Spleen (tissue), 11 donors: ENCODE results near the gene MAP2K5. TPM values are rescaled to one million over a fixed set of nuclear protein-coding genes. Genes with fewer than 3 reads are reported as not detected.

Experiments
- DNase-seq: peaks from one replicate; pipeline ENCODE4 v3.0.0-alpha.2; 2020
- H3K27ac ChIP-seq, 8 donors: fragments of 200-600 bp; sonication (generic) in 7 of 8; 1 replicate in 4 of 8; 2 replicates in 4 of 8; pipeline versions ENCODE4 v1.5.0 to v1.8.0; 2016 to 2021; ENCODE audit warnings: inconsistent platforms in 4 of 8, mild to moderate bottlenecking in 4 of 8, moderate library complexity in 1 of 8
- H3K27me3 ChIP-seq, 7 donors: fragments of 200-600 bp; sonication (generic) in 6 of 7; replicated peaks in 1 of 7; 1 replicate in 4 of 7; 2 replicates in 3 of 7; pipeline versions ENCODE4 v1.5.0 to v1.8.0; 2016 to 2021; ENCODE audit warnings: inconsistent platforms in 3 of 7, mild to moderate bottlenecking in 1 of 7
- H3K36me3 ChIP-seq, 6 donors: fragments of 200-600 bp; sonication (generic) in 5 of 6; 1 replicate in 4 of 6; 2 replicates in 2 of 6; pipeline versions ENCODE4 v1.5.0 to v1.8.0; 2016 to 2021; ENCODE audit warnings: inconsistent platforms in 2 of 6
- H3K4me1 ChIP-seq, 6 donors: fragments of 200-600 bp; sonication (generic) in 5 of 6; 1 replicate in 3 of 6; 2 replicates in 3 of 6; pipeline versions ENCODE4 v1.5.0 to v1.8.0; 2016 to 2021; ENCODE audit warnings: inconsistent platforms in 3 of 6
- H3K4me3 ChIP-seq, 8 donors: fragments of 200-600 bp; sonication (generic) in 7 of 8; 1 replicate in 4 of 8; 2 replicates in 4 of 8; pipeline versions ENCODE4 v1.5.0 to v1.8.0; 2016 to 2021; ENCODE audit warnings: inconsistent platforms in 4 of 8, mild to moderate bottlenecking in 4 of 8, moderate library complexity in 2 of 8
- H3K9me3 ChIP-seq, 8 donors: fragments of 200-600 bp; sonication (generic) in 7 of 8; 1 replicate in 4 of 8; 2 replicates in 4 of 8; pipeline versions ENCODE4 v1.5.0 to v1.8.0; 2016 to 2021; ENCODE audit warnings: inconsistent platforms in 4 of 8
- POLR2A ChIP-seq, 3 donors: fragments of 450-650 bp; IDR thresholded peaks; one replicate each; pipeline ENCODE4 v1.5.1; 2017; ENCODE audit warnings: antibody characterized with exemption in 3 of 3, mild to moderate bottlenecking in 1 of 3
- POLR2AphosphoS5 ChIP-seq, 3 donors: sonication (generic); formaldehyde crosslinking; IDR thresholded peaks; one replicate each; pipeline ENCODE4 v1.5.1; 2017; ENCODE audit warnings: antibody characterized with exemption in 3 of 3
- WGBS, 5 donors: extraction: QIAGEN DNeasy Blood & Tissue Kit in 3 of 5; methylation state at CpG; one replicate each; pipeline versions ENCODE4 v1.1.5 to v1.1.7; 2013 to 2018; 5-methylcytosine and 5-hydroxymethylcytosine counted together
- intact Hi-C: fragments of 100-400 bp; cut with DNase I; formaldehyde crosslinking; loops from one replicate; pipeline ENCODE4 v1.15.0; 2023; ENCODE audit warnings: low total_unique reads
- polyA plus RNA-seq, 3 donors: library from polyadenylated mRNA; stranded (reverse); fragments of 200-250 nt; gene quantifications; one replicate each; pipeline ENCODE4 v1.2.1, GENCODE V29; 2013
- total RNA-seq, 7 donors: library from RNA; depleted of rRNA in 3 of 7; stranded (reverse); fragments of >200 nt in 3 of 7; fragmentation: NEBNext Ultra II Directional in 4 of 7; extraction: Animal tissue kit (Norgen Biotek cat#: 25700) in 4 of 7; gene quantifications; one replicate each; pipeline versions ENCODE4 v1.1.0 to v1.2.1, GENCODE V29; 2016 to 2021
- TF ChIP-seq, protein P1 (sequence below), 11 experiments: fragments of 200-600 bp in 7 of 11; fragments of 450-650 bp in 4 of 11; sonication (generic) in 4 of 11; IDR thresholded peaks in 8 of 11; conservative IDR thresholded peaks in 3 of 11; 1 replicate in 7 of 11; 2 replicates in 4 of 11; pipeline versions ENCODE4 v1.4.0 to v1.8.0; 2016 to 2021; ENCODE audit warnings: antibody characterized with exemption in 11 of 11, inconsistent platforms in 4 of 11, mild to moderate bottlenecking in 1 of 11
- donor health status: healthy with polysubstance abuse.
- donor health status: DM: no; HTN: no; CAD: no; lungs with moderate emphysema.
- donor health status: DM: no; HTN: no; CAD: no.
- donor health status: Bipolar disorder and iron deficiency.
- donor health status: healthy.
- donor health status: DM: no; HTN: no; CAD: no.
- donor health status: DM: yes; HTN: yes; CAD: no.

MAP2K5 gene
- total and polyA plus RNA-seq, 10 donors, result 8.4 to 30.4 (median 14.6) TPM

DNA sequence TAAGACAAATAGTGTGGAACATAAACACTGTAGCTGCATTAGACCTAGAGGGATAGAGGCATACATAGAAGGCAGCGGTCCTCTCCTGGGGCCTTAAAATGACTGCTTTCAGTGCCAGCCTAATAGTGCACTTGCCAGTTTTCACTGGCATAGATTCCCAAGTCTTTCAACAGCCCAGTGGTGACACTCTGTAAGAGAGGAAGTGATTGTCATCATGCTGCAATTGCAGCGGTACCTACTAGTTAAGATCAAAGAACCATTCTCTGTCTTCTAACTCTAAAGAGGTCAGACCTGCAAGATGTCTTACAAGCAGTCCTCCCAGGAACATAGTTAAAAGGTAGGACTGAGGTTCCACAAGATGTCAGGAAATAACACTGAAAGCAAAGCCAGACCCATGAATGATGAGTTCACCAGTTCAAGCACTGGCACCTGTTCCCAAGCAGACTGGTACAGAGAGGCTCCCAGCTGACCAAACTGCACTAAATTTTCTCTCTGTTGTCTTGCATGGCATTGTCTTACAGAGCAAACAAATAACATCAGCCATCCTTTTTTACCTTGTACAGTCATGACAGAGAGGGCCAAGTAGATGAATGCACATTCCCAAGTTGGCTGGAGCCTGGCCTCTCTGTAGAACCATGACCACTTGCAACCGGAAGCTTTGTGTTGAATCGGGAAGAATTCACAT, 182.3 kb downstream of the MAP2K5 start:
- no peaks in the 10 kb centered on the region for H3K27me3 ChIP-seq
- WGBS, 5 donors, result 84 to 99% (median 85%) methylated on average over 4 of the region's 4 CpGs
- TF ChIP-seq, protein P1, sequence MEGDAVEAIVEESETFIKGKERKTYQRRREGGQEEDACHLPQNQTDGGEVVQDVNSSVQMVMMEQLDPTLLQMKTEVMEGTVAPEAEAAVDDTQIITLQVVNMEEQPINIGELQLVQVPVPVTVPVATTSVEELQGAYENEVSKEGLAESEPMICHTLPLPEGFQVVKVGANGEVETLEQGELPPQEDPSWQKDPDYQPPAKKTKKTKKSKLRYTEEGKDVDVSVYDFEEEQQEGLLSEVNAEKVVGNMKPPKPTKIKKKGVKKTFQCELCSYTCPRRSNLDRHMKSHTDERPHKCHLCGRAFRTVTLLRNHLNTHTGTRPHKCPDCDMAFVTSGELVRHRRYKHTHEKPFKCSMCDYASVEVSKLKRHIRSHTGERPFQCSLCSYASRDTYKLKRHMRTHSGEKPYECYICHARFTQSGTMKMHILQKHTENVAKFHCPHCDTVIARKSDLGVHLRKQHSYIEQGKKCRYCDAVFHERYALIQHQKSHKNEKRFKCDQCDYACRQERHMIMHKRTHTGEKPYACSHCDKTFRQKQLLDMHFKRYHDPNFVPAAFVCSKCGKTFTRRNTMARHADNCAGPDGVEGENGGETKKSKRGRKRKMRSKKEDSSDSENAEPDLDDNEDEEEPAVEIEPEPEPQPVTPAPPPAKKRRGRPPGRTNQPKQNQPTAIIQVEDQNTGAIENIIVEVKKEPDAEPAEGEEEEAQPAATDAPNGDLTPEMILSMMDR (IDR thresholded peaks at IDR 0.05 in 8 of 11, conservative IDR thresholded peaks at IDR 0.05 in 3 of 11), result no peak
- TF ChIP-seq POLR2A (IDR thresholded peaks at IDR 0.05) (no peak), POLR2AphosphoS5 (IDR thresholded peaks at IDR 0.05) (no peak)

DNA sequence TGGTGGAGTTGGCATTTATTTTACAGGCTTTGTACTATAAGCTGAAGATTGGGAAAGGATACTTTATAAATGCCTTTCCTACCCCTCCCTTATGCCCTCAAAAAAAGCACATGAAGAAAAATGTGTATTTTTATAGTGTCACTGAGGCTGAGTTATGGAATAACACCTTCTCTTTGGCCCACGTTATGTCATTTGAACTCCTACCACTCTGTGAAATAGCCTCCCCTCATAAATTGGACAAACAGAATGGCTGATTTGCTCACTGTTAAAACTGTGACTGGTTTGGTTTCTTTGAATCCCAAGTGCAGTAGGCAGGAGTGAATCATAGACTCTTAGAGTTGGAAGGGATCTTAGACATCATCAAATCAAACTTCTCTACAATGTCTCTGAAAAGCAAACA, 187.6 kb downstream of the MAP2K5 start:
- peaks cover 0 to 5% (median 0%) of the 10 kb centered on the region in 6 donors for H3K36me3 ChIP-seq
- DNase-seq, result no peak
- TF ChIP-seq POLR2A (IDR thresholded peaks at IDR 0.05), result no peak
- TF ChIP-seq, protein P1 (IDR thresholded peaks at IDR 0.05 in 8 of 11, conservative IDR thresholded peaks at IDR 0.05 in 3 of 11), result no peak
- no peak for TF ChIP-seq POLR2AphosphoS5 (IDR thresholded peaks at IDR 0.05)
- no peaks in the 10 kb centered on the region for H3K27me3 ChIP-seq
- H3K9me3 ChIP-seq, result no peaks in the 10 kb centered on the region
- no peak overlapping the region for H3K27ac ChIP-seq
- no peaks in the 10 kb centered on the region for H3K4me1 ChIP-seq
- intact Hi-C loops, result no loop called here
- H3K4me3 ChIP-seq, result no peak overlapping the region
- WGBS, 5 donors, result 88 to 100% (median 97%) methylated on average over 1 of the region's 1 CpG

More for the DNA sequence above, 182.3 kb downstream of the MAP2K5 start:
- Histone ChIP-seq H3K9me3 (no peaks in the 10 kb centered on the region), H3K4me1 (peaks cover 0 to 8% (median 0%) of the 10 kb centered on the region in 6 donors), H3K36me3 (peaks cover 0 to 9% (median 0%) of the 10 kb centered on the region in 6 donors), H3K4me3 (no peak overlapping the region), H3K27ac (no peak overlapping the region)
- no peak for DNase-seq
- intact Hi-C loops, result no loop called here

DNA sequence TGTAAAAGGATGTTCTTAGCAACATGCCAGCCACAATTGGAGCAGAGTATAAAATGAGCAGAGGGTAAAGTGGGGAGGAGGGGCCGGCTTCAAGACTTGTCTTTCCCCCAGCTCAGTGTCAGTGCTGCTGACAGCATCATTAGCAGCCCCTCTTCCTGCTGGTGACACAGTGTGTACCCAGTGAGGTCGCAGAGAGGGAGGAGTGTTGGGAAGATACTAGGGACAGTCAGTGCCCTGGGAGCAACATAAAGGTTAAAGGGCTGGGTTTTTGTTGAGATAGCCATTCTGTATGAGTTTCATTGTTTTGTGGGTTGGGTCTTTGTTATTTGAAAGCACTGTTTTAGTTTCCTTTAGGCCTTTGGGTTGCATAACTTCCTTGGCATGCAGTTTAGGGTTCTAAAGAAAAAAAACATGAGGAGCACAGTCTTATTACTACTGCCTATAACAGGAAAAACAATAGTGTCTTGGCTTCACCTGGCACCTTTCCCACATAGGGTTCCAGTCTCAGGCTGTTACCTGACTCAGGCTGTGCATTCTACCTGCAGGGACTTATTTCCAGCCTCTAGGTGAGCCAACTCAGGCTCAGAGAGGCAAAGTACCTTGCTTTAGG, 188.7 kb downstream of the MAP2K5 start:
- DNase-seq, result no peak
- H3K4me3 ChIP-seq, result no peak overlapping the region
- no peaks in the 10 kb centered on the region for H3K36me3 ChIP-seq
- H3K27ac ChIP-seq, result no peak overlapping the region
- peaks cover 0 to 8% (median 0%) of the 10 kb centered on the region in 6 donors for H3K4me1 ChIP-seq
- TF ChIP-seq POLR2AphosphoS5 (IDR thresholded peaks at IDR 0.05), result no peak
- TF ChIP-seq POLR2A (IDR thresholded peaks at IDR 0.05), result no peak
- TF ChIP-seq, protein P1 (IDR thresholded peaks at IDR 0.05 in 8 of 11, conservative IDR thresholded peaks at IDR 0.05 in 3 of 11), result no peak
- no peaks in the 10 kb centered on the region for H3K27me3 ChIP-seq
- intact Hi-C loops, result no loop called here
- H3K9me3 ChIP-seq, result no peaks in the 10 kb centered on the region
- 35 to 60% (median 43%) methylated on average over 2 of the region's 2 CpGs for WGBS, 5 donors

DNA sequence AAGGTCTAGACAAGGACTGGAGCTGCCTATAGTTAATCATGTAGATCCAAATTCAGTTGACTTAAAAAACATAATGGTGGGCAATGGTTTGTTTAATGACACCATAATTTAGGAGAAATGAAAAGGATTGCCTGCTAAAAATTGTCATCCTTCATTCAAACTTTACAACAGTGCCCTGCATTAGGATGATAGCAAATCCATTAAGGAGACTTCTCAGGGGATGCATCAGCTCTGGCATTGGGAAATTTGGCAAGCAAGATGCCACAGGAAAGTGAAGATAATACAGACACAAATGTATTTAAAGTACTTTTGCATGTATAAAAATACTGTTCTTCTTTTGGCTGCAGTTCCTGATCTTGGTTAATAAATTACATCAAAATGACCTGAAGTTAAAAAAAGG, 189.7 kb downstream of the MAP2K5 start:
- H3K9me3 ChIP-seq, result no peaks in the 10 kb centered on the region
- no peak overlapping the region for H3K27ac ChIP-seq
- no peak overlapping the region for H3K4me3 ChIP-seq
- intact Hi-C loops, result no loop called here
- DNase-seq, result no peak
- H3K36me3 ChIP-seq, result no peaks in the 10 kb centered on the region
- no peaks in the 10 kb centered on the region for H3K27me3 ChIP-seq
- no peak for TF ChIP-seq POLR2AphosphoS5 (IDR thresholded peaks at IDR 0.05)
- TF ChIP-seq POLR2A (IDR thresholded peaks at IDR 0.05), result no peak
- TF ChIP-seq, protein P1 (IDR thresholded peaks at IDR 0.05 in 8 of 11, conservative IDR thresholded peaks at IDR 0.05 in 3 of 11), result no peak
- H3K4me1 ChIP-seq, result peaks cover 0 to 8% (median 0%) of the 10 kb centered on the region in 6 donors
